GF-D8 (cell line): Measurements from ENCODE around the gene LPCAT1.
"Not testable (repeated sequence)": the region's sequence is repeated elsewhere in the genome, so short reads cannot be mapped to it uniquely, and the experiment has no call there.

ENCODE experiments used
- DNase-seq: peaks from one replicate; lab custom pipeline; 2025; lab: John Stamatoyannopoulos, UW

LPCAT1 gene

DNA sequence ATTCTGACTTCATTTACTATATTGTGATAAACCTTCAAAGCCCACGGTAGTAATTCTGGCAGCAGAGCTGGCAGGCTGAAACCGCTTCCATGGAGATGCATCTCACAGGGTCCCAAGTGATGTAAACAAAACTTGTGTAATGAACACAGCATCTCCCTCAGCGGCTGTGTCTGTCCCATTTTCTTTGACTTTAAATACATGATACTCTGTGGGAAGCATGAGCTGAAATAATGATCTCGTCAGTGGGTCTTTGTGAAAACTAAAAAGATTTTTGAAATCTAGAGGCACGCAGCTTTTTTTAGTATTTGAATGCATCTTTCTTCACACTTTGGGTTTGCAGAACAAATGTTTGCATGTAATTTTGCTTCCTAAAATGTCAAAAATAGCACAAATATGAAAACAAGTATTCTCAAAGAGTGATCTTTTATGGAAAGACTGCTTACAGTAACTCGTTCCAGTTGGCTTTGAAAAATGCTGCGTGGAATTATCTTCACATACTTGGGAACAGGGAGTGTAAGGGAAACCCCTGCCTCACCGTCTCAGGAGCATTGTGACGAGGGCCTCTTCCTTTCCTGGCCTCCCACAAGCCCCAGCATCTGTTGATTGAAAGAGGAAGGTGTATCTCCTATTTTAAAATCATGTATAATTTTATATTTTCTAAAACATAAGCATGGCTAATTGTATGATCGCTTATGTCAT is 18.1 kb upstream of the LPCAT1 start:
- DNase-seq = no peak

DNA sequence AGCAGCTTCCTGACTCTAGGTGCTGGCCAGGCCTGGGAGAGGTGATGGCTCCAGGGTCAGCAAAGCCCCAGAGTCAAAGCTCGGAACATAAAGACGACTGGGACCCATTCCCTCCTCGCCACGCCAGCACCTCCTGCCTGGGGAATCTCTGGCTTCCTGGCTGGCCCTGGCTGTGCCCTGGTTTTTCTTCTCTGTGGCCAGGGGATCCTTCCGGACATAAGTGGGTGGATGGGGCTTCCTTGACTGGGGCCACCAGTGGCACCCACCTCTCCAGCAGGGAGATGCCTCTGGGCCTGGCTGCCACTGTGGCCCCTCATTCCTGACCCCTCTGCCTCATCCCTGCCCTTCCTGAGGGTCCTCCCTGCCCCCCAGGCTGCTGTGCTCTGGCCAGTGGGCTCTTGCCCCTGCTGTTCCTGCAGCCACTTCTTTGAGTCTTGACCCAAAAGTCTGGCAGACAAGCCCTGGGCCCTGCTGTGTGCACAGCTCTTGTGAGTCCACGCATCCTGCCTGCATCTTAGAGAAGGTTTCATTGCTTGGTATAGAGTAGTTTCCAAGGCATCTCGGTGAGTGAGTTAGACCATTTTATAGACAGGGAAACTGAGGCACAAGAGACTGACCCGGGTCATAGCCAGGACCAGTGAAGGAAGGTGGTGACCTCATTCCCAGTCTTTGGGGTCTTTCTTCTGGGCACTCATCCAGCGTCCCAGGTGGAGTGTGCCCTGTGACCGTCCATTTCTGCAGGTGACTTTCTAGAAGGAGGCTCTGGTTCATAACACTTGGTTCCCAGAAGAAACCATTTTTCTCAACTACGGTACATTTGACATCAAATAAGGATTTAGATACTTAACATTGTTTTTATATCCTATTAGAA is 17.3 kb upstream of the LPCAT1 start:
- no peak for DNase-seq

DNA sequence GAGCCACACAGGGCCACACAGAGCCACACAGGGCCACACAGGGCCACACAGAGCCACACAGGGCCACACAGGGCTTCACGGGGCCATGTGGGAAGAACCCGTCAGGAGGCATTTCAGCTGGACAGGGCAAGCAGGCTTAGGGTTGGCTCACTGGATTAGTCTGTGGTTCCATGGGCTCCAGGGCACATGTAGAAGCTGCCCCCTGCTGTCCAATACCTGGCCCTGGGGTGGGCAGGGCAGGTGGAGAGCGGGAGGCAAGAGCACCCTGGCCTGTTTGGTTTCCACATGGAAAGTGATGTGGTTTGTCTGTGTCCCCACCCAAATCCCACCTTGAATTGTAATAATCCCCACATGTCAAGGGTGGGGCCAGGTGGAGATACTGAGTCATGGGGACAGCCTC is 16.4 kb upstream of the LPCAT1 start:
- no peak for DNase-seq

DNA sequence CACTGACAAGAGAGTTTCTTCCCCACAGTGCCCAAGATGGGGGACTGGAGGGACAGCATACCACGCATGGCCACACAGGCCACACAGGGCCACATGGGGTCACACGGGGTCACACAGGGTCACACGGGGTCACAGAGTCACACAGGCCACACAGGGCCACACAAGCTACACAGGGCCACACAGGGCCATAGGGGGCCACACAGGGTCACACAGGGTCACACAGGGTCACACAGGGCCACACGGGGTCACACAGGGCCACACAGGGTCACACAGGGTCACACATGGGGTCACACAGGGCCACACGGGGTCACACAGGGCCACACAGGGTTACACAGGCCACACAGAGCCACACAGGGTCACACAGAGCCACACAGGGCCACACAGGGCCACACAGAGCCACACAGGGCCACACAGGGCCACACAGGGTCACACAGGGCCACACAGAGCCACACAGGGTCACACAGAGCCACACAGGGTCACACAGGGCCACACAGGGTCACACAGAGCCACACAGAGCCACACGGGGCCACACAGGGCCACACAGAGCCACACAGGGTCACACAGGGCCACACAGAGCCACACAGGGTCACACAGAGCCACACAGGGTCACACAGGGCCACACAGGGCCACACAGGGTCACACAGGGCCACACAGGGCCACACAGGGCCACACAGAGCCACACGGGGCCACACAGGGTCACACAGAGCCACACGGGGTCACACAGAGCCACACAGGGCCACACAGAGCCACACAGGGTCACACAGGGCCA is 15.8 kb upstream of the LPCAT1 start:
- not testable (repeated sequence) for DNase-seq

DNA sequence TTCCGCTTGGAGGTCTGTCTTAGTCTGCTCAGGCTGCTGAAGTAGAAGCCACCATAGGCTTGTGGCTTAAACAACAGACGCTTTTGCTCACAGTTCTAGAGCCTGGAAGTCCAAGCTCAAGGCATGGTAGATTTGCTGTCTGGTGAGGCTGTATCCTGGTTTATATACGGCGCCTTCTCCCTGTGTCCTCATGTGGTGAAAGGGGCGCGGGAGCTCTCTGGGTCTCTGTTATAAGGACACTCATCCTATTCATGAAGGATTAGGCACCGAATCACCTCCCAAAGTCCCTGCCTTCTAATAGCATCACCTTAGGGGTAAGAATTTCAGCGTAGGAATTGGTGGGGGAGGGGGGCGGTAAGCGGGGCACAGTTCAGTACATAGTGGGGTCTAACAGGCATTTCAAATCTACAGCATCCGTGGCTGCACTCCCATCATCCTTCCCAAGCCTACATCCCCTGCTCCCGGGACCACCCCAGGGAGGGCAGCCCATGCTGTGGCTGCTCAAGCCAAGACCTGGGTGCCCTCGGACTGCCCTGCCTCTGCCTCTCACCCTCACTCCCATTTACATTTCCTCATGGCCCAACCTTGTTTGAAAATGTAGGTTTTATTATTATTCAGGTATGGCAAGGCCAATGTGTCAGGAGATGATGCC is 15.1 kb upstream of the LPCAT1 start:
- DNase-seq = no peak

DNA sequence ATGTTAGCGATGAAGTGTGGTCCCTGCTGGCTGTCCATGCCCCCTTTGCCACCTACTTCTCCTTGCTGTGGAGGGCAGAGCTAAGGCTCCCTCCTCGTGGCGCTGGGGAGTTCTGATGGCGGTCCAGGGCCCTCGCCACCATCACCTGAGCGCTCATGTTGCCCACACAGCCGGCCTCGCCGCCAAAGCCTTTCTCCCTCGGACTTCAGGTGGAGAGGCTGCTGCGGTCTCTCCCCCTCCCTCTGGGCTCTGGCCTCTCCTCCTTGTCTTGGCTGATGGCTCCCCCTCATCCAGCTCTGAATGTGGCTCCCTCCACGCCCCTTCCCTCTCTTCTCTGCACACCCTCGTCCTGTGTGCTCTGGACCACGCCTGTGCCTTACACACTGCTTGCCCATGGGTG is 14.5 kb upstream of the LPCAT1 start:
- DNase-seq = no peak

DNA sequence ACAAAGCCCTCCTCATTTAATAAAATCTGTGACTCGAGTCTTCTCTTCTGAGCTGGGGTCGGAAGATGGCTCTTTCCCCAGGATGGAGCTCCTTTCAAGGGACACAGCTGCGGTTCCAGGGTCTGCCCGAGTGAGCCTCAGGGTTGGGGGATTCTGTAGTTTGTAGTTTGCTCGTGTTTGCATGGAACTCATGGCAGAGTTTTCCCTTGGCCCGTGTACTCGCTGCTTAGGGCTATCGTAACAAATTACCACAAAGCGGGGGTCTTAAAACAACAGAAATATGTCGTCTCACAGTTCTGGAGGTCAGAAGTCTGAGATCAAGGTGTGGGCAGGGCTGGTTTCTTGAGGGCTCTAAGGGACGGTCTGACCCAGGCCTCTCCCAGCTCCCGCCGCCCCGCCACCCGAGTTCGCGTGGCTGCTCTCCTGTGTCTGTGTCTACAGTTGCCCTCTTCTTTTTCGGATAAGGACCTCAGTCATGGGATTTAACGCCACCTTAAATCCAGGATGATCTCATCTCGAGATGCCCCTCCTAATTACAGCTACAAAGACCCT is 13.9 kb upstream of the LPCAT1 start:
- DNase-seq = no peak

DNA sequence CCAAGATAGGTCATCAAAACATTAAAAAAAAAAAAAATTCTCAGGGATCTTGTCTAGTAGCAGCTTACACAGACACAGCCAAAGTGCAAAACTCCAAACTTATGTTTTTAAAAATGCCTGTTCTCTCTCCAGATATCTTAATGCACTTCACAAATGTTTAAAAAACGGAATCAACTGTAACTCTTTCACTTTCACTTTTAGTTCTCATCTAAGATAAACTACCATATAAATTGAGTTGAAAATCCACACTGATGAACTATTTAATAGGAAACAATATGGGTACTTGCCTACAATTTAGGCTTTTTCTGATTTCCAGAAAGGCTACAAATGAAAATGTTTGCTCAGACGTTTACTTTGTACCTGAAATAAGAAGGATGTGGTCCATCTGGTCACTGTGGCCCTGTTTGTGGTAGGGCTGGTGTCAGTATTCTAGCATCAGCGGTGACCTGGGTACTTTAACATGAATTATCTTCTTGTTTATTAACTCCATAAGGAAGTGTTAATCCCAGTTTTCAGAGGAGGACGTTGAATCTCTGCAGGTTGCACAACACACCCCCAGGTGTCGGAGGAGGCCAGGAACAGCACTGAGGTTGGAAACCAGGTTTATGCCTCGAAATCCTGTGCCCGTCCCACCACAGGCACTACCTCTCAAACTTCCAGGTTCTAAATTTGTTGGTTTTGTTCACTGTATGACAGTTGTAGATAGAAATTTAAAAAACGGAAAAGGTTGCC is 13.3 kb upstream of the LPCAT1 start:
- DNase-seq = no peak

DNA sequence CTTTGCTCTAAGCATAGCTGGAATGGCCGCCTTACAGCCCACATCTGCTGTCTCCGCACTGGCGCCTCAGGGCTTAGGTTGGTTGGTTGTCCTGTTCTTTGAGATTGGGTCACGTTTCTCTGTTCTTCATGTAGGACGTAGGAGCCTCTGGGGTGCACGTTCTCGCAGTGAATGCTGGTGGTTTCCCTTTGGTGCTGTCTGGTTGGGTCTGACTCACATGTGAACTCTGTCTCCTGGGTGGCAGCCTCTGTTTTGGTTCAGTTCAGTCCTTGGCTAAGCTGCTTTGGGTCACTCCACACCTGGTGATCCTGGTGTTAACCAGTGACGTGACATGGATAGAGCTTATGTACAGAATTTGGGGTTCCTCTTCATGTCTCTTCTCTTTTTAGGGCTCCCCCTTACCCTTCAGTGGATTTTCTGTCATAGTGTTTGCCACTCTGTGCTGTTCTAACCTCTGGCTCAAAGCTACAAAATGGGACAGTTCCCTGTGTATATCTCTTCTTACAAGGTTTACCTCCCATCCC is 12.6 kb upstream of the LPCAT1 start:
- DNase-seq = no peak

DNA sequence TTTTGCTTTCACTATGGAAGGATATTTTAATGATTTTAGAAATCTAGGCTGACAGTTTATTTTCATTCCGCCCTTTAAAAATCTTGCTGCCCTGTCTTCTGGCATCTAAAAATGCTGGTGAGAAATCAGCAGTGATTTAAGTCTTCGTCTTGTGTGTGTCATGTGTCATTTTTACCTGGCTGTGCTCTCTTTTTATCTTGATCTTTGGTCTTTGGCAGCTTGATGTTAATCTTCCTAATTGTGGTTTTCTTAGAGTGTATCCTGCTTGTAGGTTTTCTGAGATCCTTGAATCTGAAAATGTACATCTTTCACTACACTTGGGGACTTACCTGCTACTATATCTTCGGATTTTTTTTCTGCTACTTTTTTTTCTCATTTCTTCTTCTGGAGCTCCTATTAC is 11.9 kb upstream of the LPCAT1 start:
- no peak for DNase-seq

DNA sequence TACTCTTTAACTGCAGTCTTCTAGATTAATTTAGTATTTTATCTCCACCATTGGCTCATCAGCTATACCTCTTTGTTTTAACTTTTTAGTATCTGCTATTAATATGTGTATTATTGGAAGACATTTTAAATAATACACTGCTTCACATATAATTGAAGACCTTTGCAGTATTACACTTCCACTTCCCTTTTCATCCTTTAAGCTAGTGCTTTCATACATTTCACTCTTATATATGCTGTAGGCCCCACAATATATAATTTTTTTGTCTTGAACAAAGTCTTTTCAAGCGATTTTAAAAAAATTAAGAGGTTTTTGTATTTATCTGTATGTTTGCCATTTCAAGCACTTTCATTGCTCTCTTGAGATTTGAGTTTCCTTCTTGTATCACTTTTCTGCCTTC is 8.6 kb upstream of the LPCAT1 start:
- no peak for DNase-seq

DNA sequence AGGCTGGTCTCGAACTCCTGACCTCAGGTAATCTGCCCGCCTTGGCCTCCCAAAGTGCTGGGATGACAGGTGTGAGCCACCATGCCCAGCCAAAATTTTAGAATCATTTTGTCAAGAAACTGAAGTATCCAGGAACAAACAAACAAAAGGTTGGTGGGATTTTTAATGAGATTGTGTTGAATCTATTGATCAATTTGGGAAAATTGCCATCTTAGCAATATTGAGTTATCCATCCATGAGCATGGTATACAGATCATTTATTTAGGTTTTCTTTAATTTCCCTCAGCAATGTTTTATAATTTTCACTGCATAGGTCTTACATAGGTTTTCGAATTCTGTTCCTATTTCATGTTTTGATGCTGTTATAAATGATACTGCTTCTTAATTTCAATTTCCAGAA is 5.7 kb upstream of the LPCAT1 start:
- DNase-seq = no peak

DNA sequence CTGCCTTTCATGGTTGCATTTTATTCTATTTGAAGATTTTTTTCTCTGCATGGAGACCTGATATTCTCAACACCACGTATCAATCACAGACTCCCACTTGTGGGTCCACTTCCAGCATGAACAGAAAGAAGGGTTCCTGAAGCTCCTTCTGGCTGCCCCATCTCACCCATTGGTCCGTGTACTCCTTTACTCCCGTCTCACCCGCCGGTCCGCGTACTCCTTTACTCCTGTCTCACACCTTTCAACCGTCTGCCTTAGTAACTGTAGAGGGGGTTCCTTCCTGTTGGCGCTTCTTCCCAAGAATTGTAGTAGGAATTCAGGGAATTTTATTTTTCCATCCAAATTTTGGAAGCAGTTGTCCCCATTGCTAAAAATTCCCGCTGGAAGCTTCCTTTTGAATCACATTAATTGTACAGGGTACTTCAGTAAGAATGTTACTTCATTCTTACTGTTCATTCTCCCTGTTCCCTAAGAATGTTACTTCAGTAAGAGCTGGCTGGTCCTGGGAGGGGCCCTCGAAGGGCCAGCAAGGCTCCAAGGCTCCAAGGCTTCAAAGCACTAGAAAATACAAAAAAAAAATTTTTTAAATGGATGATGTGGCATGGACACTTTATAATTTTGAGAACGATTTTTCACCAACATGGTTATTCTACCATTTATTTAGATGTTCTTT is 3.9 kb upstream of the LPCAT1 start:
- DNase-seq = no peak

DNA sequence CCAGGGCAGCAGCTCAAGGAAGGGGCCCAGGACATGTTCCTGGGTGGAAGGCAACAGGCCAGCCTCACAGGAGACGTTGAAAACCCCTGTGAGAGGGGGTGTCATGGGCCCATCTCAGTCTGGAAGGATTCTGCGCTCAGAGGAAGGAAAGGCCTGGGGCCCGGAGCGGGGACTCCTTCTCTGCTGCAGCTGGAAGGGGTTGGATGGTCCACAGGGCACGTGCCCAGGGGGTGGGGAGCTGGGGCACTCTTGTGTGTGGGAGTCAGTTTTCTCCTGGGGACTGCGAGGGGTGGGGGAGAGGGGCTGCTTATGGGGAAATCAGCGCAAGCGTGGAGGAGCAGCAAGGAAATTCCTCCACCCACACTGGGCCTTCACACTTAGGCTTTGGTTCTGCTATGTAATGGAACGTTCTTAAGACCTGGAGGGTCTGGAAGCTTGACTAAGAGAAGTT is 2.9 kb upstream of the LPCAT1 start:
- no peak for DNase-seq

DNA sequence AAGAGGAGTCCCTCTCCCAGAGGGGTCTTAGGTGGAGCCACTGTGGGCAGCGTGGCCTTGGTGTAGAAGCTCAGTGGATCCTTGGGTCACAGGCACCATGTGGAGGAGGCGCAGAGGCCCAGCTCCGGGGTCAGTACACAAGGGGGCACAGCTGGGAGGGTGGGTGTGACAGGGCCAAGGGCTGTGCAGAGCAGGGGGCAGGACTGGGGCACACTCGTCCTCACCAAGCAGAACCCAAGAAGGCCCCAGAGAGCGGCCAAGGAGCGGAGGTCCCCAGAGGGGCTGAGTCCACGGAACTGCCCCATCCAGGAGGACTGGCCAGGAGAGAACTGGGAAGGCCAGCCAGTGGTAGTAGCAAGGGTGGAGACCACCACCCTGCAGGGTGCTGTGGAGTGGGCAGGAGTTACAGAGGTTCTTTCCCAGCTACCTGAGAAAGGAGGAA is 2.5 kb upstream of the LPCAT1 start:
- no peak for DNase-seq

DNA sequence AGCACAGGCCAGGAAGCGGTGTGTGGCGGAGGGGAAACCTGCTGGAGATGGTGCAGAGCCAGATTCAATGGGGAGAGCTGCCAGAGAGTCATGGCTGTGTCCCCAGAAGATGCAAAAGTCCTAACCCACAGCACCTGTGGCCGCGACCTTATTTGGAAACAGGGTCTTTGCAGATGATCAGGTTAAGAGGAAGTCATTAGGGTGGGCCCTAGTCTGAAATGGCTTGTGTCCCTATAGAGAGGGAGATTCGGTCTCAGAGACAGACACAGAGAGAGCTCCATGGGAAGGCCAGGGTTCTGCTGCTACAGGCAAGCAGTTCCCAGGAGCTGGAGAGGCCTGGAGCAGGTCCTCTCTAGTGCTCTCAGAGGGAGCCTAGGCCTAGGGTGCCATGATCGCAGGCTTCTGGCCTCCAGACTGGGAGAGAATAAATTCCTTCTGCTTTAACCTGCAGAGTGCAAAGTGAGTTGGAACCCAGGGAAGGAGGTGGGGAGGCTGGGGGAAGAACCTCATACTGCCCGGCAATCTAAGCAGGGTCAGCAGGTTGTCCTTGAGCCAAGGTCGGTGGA is 1.9 kb upstream of the LPCAT1 start:
- no peak for DNase-seq

DNA sequence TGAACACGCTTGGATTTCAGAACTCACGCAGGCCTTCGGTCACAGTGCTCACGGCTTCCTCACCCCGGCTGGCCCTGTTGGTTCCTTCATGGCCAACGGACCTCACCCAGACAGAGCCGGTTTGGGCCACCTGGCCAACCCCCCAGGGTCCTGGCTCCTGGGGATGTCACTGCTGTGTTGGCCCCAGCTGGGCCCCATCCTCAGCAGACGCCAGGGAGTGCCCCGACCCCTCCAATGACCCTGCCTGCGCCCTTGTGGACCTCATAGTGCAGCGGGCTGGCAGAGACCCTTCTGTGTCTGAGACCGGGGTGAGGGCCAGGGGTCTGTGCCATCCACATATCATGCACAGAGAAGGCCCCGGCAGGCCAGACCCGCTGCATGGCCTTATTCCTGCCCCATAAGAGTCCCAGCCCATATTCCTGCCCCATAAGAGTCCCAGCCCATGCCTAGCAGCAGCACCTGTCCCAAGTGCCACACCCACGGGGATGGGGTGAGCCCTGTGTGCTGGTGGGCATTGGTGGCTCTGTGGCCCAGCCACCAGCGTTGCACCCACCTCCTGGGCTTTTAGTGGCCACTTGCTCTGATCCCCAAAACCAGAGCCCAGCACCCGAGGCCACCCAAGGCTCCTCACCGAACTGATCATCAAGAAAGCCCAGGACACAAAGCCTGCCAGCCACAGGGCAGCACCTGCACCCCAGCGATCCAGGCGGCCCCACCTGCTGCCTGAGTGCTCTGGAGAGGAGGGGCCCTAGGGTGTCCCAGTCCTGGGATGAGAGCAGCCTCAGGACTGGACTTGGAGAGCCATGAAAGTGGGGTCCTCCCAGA is 1.3 kb upstream of the LPCAT1 start:
- DNase-seq = no peak

DNA sequence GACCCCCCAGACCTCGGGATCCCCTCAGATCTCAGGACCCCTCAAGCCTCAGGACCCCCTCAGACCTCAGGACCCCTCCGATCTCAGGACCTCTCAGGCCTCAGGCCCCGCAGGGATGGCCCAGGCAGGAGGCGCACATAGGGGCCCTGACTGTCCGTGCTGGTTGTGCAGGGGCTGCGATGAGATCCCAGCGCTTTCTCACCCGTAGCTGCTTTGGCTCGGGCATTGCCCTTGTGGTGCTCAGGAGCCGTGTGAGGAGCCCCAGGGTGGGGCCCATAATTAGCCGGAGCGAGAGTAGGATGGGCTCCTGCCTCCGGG is 680 bp upstream of the LPCAT1 start:
- no peak for DNase-seq

DNA sequence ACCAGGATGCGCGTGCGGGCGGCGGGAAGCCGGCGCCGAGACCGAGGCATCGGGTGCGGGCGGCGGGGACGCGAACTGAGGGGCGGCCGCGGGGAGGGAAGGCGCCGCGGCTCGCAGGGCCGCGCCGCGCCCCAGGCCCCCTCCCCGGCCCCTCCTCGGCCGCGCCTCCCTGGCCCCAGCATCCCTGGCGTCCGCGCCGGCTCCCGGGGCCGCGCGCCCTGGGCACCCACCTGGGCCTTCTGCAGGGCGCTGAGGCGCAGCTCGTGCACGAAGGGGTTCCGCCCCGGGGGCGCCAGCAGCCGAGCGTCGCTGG is 324 bp downstream of the LPCAT1 start:
- no peak for DNase-seq
